Activated T-helper 1 cell treated with anti-CD3 and anti-CD28 coated beads, Interleukin-12 subunit alpha, Interleukin-12 subunit beta, Interleukin-2, Interleukin-4 antibody, amounts not matched to agents 30 ng/mL and 10 ng/mL and 1 ng/mL, durations not matched to agents 14 hours and 24 hours and 36 hours (primary cell): ENCODE results near the gene FNTB. TPM values are rescaled to one million over a fixed set of nuclear protein-coding genes. Genes with fewer than 3 reads are reported as not detected.
"Not testable (repeated sequence)": the region's sequence is repeated elsewhere in the genome, so short reads cannot be mapped to it uniquely, and the experiment has no call there.

Experiments
- DNase-seq: peaks from one replicate; pipeline ENCODE4 v3.0.0; 2021; ENCODE audit warnings: low spot score
- H3K27ac Mint-ChIP-seq: one replicate; pipeline ENCODE4 v1.8.0; 2021; ENCODE audit warnings: mild to moderate bottlenecking, mixed read lengths
- H3K27me3 Mint-ChIP-seq: one replicate; pipeline ENCODE4 v1.8.0; 2022; ENCODE audit warnings: mild to moderate bottlenecking, moderate library complexity, mixed read lengths; ENCODE audit not compliant: insufficient read depth
- H3K36me3 Mint-ChIP-seq: one replicate; pipeline ENCODE4 v1.8.0; 2021; ENCODE audit warnings: low read depth, mixed read lengths
- H3K4me1 Mint-ChIP-seq: one replicate; pipeline ENCODE4 v1.8.0; 2021; ENCODE audit warnings: low read depth, mixed read lengths
- H3K4me3 Mint-ChIP-seq: one replicate; pipeline ENCODE4 v1.8.0; 2021; ENCODE audit warnings: mild to moderate bottlenecking, moderate library complexity, mixed read lengths
- H3K9me3 Mint-ChIP-seq: one replicate; pipeline ENCODE4 v1.8.0; 2021; ENCODE audit warnings: mixed read lengths
- intact Hi-C: fragments of 100-400 bp; cut with micrococcal nuclease; formaldehyde crosslinking; loops from one replicate; pipeline ENCODE4 v1.15.1; 2024
- total RNA-seq: library from RNA; stranded (reverse); gene quantifications from 2 replicates; pipeline ENCODE4 v1.2.3, GENCODE V29; 2022

The FNTB gene
- total RNA-seq, 1 donor from 2014 or later: 17.8 TPM

GRCh38 chr14:65079768-65080167, 93.1 kb downstream of the FNTB start:
- no peak overlapping the region for H3K27ac Mint-ChIP-seq
- intact Hi-C loops: no loop called here
- H3K4me1 Mint-ChIP-seq: peaks cover 61% of the 10 kb centered on the region

GRCh38 chr14:65080960-65081747, 94.5 kb downstream of the FNTB start:
- no peaks in the 10 kb centered on the region for H3K27me3 Mint-ChIP-seq
- H3K9me3 Mint-ChIP-seq: peaks cover 3% of the 10 kb centered on the region
- H3K27ac Mint-ChIP-seq: no peak overlapping the region
- intact Hi-C loops: no loop called here
- peaks cover 57% of the 10 kb centered on the region for H3K4me1 Mint-ChIP-seq
- H3K4me3 Mint-ChIP-seq: no peak overlapping the region
- H3K36me3 Mint-ChIP-seq: peaks cover 70% of the 10 kb centered on the region
- no peak for DNase-seq

More at GRCh38 chr14:65079768-65080167, 93.1 kb downstream of the FNTB start:
- no peak for DNase-seq
- H3K4me3 Mint-ChIP-seq: no peak overlapping the region
- no peaks in the 10 kb centered on the region for H3K9me3 Mint-ChIP-seq
- peaks cover 69% of the 10 kb centered on the region for H3K36me3 Mint-ChIP-seq
- no peaks in the 10 kb centered on the region for H3K27me3 Mint-ChIP-seq

DNA sequence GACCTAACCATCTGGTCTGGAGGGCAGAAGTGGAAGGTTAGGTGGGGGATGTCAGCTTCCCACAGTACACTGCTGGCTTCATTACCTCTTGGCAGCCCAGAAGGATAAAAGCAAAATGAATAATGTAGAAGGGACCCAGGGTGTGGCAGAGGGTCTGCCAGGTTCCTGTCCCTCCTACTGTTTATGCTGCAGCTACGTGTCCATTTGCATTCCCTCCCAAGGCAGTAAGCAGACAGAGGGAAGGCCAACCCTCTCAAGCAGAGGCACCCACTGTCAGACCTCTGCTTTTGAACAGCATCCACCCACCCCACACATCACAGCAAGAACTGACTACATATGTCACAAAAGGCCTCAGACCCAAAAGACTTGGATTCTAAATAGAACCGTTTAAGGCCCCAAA, 96.2 kb downstream of the FNTB start:
- Mint-ChIP-seq H3K4me3 (no peak overlapping the region), H3K27ac (no peak overlapping the region)

DNA sequence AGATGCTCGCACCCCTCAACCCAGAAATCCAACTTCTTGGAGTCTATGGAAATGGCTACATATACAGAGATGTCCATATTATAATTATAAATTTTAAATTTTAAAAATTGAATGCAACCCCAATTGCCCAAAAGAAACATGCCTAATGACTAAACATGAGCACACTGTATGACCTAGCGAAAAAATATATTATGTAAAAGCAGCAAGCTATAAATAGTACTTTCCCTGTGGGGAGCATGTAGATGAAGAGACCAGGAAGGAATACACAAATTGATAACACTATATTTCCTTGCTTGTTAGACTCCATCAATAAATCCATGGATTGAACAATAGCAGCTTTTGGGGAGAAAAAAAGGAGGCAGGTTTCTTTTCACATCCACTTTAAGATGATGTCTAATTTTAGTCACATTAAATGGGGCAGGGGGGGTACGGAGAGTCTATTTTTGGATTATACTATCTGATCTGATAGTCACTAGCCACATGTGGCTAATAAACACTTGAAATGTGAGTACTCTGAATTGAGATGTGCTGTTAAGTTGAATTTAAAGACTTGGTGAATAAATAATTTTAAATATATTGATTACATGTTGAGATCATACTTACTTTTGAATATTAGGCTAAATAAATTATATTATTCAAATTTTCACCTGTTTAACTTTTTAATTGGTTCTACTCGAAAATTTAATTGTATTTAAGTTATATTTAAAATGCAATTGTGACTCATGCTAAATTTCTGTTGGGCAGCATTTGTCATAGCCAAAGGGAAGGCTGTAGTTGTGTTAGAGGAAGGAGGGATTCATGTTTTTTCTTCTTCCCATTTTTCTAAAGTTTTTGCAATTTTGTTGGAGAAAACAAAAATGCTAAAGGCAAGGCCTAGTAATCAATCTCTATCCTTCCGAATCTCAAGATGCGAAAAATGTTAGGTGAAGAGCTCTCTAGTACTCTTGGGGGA, 98.1 kb downstream of the FNTB start:
- Mint-ChIP-seq H3K27me3 (no peaks in the 10 kb centered on the region), H3K4me3 (no peak overlapping the region), H3K27ac (peak overlapping the region; percentile 2), H3K4me1 (peaks cover 47% of the 10 kb centered on the region), H3K9me3 (peaks cover 31% of the 10 kb centered on the region), H3K36me3 (peaks cover 85% of the 10 kb centered on the region)
- intact Hi-C loops: no loop called here
- no peak for DNase-seq

More for the DNA sequence above, 96.2 kb downstream of the FNTB start:
- no peaks in the 10 kb centered on the region for H3K27me3 Mint-ChIP-seq
- no peak for DNase-seq
- H3K36me3 Mint-ChIP-seq: peaks cover 74% of the 10 kb centered on the region
- H3K4me1 Mint-ChIP-seq: peaks cover 57% of the 10 kb centered on the region
- intact Hi-C loops: no loop called here
- H3K9me3 Mint-ChIP-seq: peaks cover 18% of the 10 kb centered on the region

DNA sequence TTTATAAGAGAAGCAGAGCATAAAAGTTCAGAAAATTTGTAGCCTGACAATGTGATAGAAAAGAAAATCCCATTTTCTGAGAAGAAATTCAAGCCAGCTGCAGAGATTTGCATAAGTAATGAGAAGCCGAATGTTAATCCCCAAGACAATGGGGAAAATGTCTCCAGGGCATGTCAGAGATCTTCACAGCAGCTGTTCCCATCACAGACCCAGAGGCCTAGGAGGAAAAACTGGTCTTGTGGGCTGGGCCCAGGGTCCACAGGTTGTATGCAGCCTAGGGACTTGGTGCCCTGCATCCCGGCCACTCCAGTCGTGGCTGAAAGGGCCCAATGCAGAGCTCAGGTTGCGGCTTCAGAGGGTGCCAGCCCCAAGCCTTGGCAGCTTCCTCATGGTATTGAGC, 100.0 kb downstream of the FNTB start:
- intact Hi-C loops, H3K4me3 Mint-ChIP-seq, H3K27me3 Mint-ChIP-seq, DNase-seq, H3K27ac Mint-ChIP-seq: not testable (repeated sequence)
- Mint-ChIP-seq H3K4me1 (peaks cover 33% of the 10 kb centered on the region), H3K9me3 (peaks cover 31% of the 10 kb centered on the region), H3K36me3 (peaks cover 79% of the 10 kb centered on the region)

- H3K4me3 Mint-ChIP-seq, H3K27ac Mint-ChIP-seq, H3K27me3 Mint-ChIP-seq, intact Hi-C loops, DNase-seq: not testable (repeated sequence)
- H3K4me1 Mint-ChIP-seq: peaks cover 23% of the 10 kb centered on the region
- peaks cover 74% of the 10 kb centered on the region for H3K36me3 Mint-ChIP-seq
- peaks cover 31% of the 10 kb centered on the region for H3K9me3 Mint-ChIP-seq
Observed at GRCh38 chr14:65087835-65088234, 101.1 kb downstream of the FNTB start.

DNA sequence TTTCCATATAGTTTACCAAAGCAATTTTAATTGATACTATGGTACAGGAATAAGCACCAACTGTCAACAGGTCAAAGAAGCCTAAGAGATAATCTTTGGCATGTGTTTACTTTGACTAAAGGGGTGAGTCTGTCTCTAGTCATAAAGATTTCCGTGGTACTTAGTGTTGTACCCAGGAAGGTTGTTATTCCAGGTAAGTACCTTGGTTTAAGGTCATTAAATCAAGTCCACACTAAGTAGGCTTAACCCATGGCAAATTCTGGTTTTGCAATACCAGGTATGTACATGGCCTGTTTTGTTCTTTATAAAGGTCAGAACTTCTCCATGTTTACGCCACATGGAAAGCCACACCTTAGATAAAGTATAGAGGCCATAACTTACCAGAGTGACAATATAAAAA, 105.7 kb downstream of the FNTB start:
- Mint-ChIP-seq H3K9me3 (peaks cover 18% of the 10 kb centered on the region), H3K4me3 (no peak overlapping the region), H3K27ac (no peak overlapping the region), H3K36me3 (peaks cover 65% of the 10 kb centered on the region), H3K27me3 (no peaks in the 10 kb centered on the region), H3K4me1 (peaks cover 39% of the 10 kb centered on the region)
- DNase-seq: no peak
- intact Hi-C loops: no loop called here

DNA sequence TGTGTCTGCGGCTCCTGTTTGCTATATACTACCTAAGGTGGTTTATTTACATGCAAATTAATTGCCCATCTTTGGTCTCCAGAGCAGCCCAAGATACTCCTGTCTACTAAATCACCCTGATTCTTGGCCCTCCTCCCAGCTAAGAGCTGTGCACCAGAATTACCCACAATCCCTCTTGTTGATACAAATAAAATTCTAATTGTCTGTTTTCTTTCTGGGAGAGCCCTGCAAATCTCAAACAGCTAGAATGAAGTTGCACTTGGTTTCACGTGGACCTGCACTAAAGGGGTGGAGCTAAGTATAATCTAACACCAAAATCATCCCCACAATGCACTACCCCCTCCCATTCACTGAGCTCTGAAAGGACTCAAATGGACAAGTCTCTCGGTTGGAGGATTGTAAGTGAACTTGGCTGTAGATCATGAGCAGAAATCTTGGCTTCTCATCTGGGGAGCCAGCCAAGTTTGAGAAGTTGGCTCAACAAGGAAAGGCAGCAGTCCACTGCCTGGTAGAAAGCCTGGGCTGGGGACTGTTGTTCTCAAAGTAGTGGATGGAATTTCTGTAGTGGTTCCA, 109.0 kb downstream of the FNTB start:
- H3K4me3 Mint-ChIP-seq: peak overlapping the region; percentile 23
- intact Hi-C loops: no loop called here
- H3K27ac Mint-ChIP-seq: peak overlapping the region; percentile 67
- peaks cover 49% of the 10 kb centered on the region for H3K36me3 Mint-ChIP-seq
- H3K27me3 Mint-ChIP-seq: no peaks in the 10 kb centered on the region
- no peak for DNase-seq
- no peaks in the 10 kb centered on the region for H3K9me3 Mint-ChIP-seq
- H3K4me1 Mint-ChIP-seq: peaks cover 61% of the 10 kb centered on the region

DNA sequence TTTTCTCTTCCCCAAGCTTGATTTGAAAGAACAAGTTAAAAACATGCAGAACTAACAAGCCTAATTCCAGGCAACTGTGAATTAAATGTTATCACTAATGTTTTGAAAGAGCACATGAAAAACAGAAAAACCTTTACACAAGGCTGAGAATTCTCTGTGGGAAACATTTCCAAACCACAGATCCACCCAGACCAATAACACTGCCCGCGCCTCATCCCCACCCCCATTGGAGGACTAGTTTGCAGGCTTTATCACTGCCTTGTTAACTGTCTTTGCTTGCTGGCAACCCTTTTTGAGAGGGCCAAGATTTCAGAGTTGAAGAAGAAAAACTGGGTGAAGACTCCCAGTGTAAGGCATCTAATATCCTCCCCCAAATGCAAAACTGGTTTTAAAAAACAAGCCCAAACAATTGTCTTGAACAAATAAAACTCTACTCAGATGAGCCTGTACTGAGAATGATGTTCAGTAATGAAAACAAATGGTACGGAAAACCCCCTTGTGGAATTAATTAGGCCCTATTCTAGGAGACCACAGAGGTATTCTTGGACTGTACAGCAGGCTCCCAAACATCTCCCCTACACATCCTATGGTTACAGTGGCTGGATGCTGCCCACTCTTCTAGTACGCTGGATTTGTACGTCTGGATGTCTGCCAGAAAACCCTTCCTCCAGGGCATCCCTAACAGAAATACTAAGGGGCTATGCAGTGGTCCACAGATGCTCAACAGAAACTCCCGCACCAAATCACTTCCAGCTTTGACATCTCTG, 109.8 kb downstream of the FNTB start:
- Mint-ChIP-seq H3K4me3 (peak overlapping the region; percentile 23), H3K9me3 (no peaks in the 10 kb centered on the region), H3K27ac (peak overlapping the region; percentile 67), H3K4me1 (peaks cover 64% of the 10 kb centered on the region), H3K36me3 (peaks cover 43% of the 10 kb centered on the region), H3K27me3 (no peaks in the 10 kb centered on the region)
- DNase-seq: no peak
- intact Hi-C loops: no loop called here

- intact Hi-C loops: no loop called here
- Mint-ChIP-seq H3K36me3 (peaks cover 33% of the 10 kb centered on the region), H3K9me3 (no peaks in the 10 kb centered on the region), H3K4me1 (peaks cover 69% of the 10 kb centered on the region), H3K27ac (peak overlapping the region; percentile 82), H3K27me3 (no peaks in the 10 kb centered on the region), H3K4me3 (peak overlapping the region; percentile 73)
- no peak for DNase-seq
Observed at GRCh38 chr14:65098586-65098985, 111.9 kb downstream of the FNTB start.

DNA sequence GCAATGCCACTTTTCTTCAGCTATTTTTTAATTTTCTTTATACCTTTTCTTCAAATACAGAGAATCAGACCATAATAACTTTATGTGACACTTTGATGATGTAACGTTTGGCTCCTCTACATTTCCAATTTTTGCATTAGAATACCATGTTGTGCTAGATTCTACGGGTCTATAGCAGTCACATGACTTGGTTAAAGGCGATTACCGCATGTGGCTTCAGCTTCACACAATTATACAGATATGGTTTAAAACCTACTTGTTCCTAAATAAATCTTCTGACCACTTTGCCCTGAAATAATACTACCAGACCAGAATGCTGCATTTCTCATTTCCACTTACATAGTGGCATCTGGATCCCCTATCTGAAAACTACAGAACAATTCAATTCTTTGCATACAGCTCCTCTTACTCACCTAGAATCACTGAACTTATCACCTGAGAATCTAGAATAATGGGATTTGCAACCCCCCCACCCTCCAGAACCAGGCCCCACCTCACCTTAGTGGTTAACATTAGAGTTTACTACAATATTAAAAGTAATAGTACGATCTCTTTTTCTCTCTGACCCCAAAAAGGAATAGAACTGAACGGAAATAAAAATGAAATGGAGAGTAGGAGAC, 114.3 kb downstream of the FNTB start:
- intact Hi-C loops: loop anchor here (5.0 kb wide), 6 partner anchors 174 to 1406 kb away; partner anchors contain the start of genes GPHN, ZBTB1 and ZBTB25
- DNase-seq: no peak
- peaks cover 22% of the 10 kb centered on the region for H3K36me3 Mint-ChIP-seq
- H3K9me3 Mint-ChIP-seq: no peaks in the 10 kb centered on the region
- peak overlapping the region; percentile 91 for H3K27ac Mint-ChIP-seq
- peaks cover 48% of the 10 kb centered on the region for H3K4me1 Mint-ChIP-seq
- H3K4me3 Mint-ChIP-seq: peak overlapping the region; percentile 95
- H3K27me3 Mint-ChIP-seq: peaks cover 6% of the 10 kb centered on the region
